ENCODE results near the gene PCGF2. TPM values are rescaled to one million over a fixed set of nuclear protein-coding genes. Genes with fewer than 3 reads are reported as not detected.

The PCGF2 gene
- total RNA-seq, 6 donors from 2014 or later = 14.6 to 51.7 (median 31.9) TPM

- no peaks in the 10 kb centered on the region for H3K9me3 ChIP-seq
- 78 to 84% methylated on average over 11 of the region's 11 CpGs for WGBS, 2 donors
- H3K27ac ChIP-seq = no peak overlapping the region
- TF ChIP-seq CTCF (IDR thresholded peaks at IDR 0.05) = no peak
- ATAC-seq (ENCODE audit: low FRiP score in 2 of 2) = no peak
- no peak for DNase-seq
- peaks cover 0 to 18% (median 13%) of the 10 kb centered on the region in 4 donors for H3K4me1 ChIP-seq
- H3K36me3 ChIP-seq = peaks cover 21 to 94% (median 72%) of the 10 kb centered on the region in 4 donors
- H3K27me3 ChIP-seq = no peaks in the 10 kb centered on the region
- no peak overlapping the region for H3K4me3 ChIP-seq
Measured at GRCh38 chr17:38713456-38714075, 34.6 kb downstream of the PCGF2 start.

- no peak for DNase-seq
- no peak overlapping the region for H3K4me3 ChIP-seq
- no peak for ATAC-seq (ENCODE audit: low FRiP score in 2 of 2)
- no peak overlapping the region for H3K27ac ChIP-seq
- TF ChIP-seq EP300 (IDR thresholded peaks at IDR 0.05) (no peak), CTCF (IDR thresholded peaks at IDR 0.05) (no peak), POLR2AphosphoS5 (IDR thresholded peaks at IDR 0.05) (no peak), POLR2A (IDR thresholded peaks at IDR 0.05) (no peak)
- H3K27me3 ChIP-seq = no peaks in the 10 kb centered on the region
- no peaks in the 10 kb centered on the region for H3K9me3 ChIP-seq
- 95 to 100% methylated on average over 6 to 9 of the region's 10 CpGs for WGBS, 2 donors
- peaks cover 0 to 24% (median 15%) of the 10 kb centered on the region in 4 donors for H3K4me1 ChIP-seq
- peaks cover 21 to 93% (median 66%) of the 10 kb centered on the region in 4 donors for H3K36me3 ChIP-seq
Measured at GRCh38 chr17:38712593-38712992, 35.5 kb downstream of the PCGF2 start.

GRCh38 chr17:38711792-38712571, 36.2 kb downstream of the PCGF2 start:
- no peak for ATAC-seq (ENCODE audit: low FRiP score in 2 of 2)

GRCh38 chr17:38710985-38711384, 37.2 kb downstream of the PCGF2 start:
- DNase-seq = no peak
- no peak for TF ChIP-seq POLR2A (IDR thresholded peaks at IDR 0.05)
- no peak for TF ChIP-seq POLR2AphosphoS5 (IDR thresholded peaks at IDR 0.05)
- no peak for TF ChIP-seq CTCF (IDR thresholded peaks at IDR 0.05)
- TF ChIP-seq EP300 (IDR thresholded peaks at IDR 0.05) = no peak
- 51 to 82% methylated on average over 5 of the region's 5 CpGs for WGBS, 2 donors
- peaks cover 0 to 3% (median 0%) of the 10 kb centered on the region in 4 donors for H3K27me3 ChIP-seq
- H3K9me3 ChIP-seq = no peaks in the 10 kb centered on the region
- no peak overlapping the region for H3K4me3 ChIP-seq
- peaks cover 13 to 78% (median 51%) of the 10 kb centered on the region in 4 donors for H3K36me3 ChIP-seq
- no peak for ATAC-seq (ENCODE audit: low FRiP score in 2 of 2)
- H3K27ac ChIP-seq = peak overlapping the region in 1 of 4 donors; percentile 38
- H3K4me1 ChIP-seq = peaks cover 12 to 39% (median 29%) of the 10 kb centered on the region in 4 donors

More at GRCh38 chr17:38711792-38712571, 36.2 kb downstream of the PCGF2 start:
- Histone ChIP-seq H3K4me1 (peaks cover 4 to 30% (median 21%) of the 10 kb centered on the region in 4 donors), H3K4me3 (no peak overlapping the region), H3K36me3 (peaks cover 19 to 88% (median 61%) of the 10 kb centered on the region in 4 donors), H3K27me3 (no peaks in the 10 kb centered on the region), H3K9me3 (no peaks in the 10 kb centered on the region), H3K27ac (no peak overlapping the region)
- DNase-seq = no peak
- 68 to 71% methylated on average over 19 to 23 of the region's 26 CpGs for WGBS, 2 donors
- TF ChIP-seq CTCF (IDR thresholded peaks at IDR 0.05) = no peak
- no peak for TF ChIP-seq EP300 (IDR thresholded peaks at IDR 0.05)
- TF ChIP-seq POLR2A (IDR thresholded peaks at IDR 0.05) = no peak
- TF ChIP-seq POLR2AphosphoS5 (IDR thresholded peaks at IDR 0.05) = no peak
